Activated gamma-delta T cell treated with Interleukin-2 at 50 U/mL for 16 hours (primary cell): Measurements from ENCODE around the gene TTLL6.
"Not testable (repeated sequence)": the region's sequence is repeated elsewhere in the genome, so short reads cannot be mapped to it uniquely, and the experiment has no call there.

Experiments
- DNase-seq: peaks from one replicate; pipeline ENCODE4 v3.0.0-alpha.2; 2020

TTLL6 gene

GRCh38 chr17:48721009-48721402 lies 96.0 kb downstream of the TTLL6 start:
- DNase-seq, result no peak

GRCh38 chr17:48720266-48721008 lies 96.6 kb downstream of the TTLL6 start:
- no peak for DNase-seq

- DNase-seq, result no peak
These were observed 97.3 kb downstream of the TTLL6 start for GRCh38 chr17:48719642-48720265.

- no peak for DNase-seq
These were observed 98.0 kb downstream of the TTLL6 start for GRCh38 chr17:48718761-48719641.

- no peak for DNase-seq
These were observed 98.7 kb downstream of the TTLL6 start for GRCh38 chr17:48718227-48718760.

GRCh38 chr17:48717367-48718226 lies 99.4 kb downstream of the TTLL6 start:
- DNase-seq, result no peak

- DNase-seq, result not testable (repeated sequence)
These were observed 100.5 kb downstream of the TTLL6 start for GRCh38 chr17:48716549-48716948.

- no peak for DNase-seq
These were observed 101.3 kb downstream of the TTLL6 start for GRCh38 chr17:48715496-48716399.
